Measurements from ENCODE around the gene DNAJB8.

GRCh38 chr3:128489927-128490649 lies 23.4 kb upstream of the DNAJB8 start:
- TF ChIP-seq CTCF (IDR thresholded peaks at IDR 0.05) (no peak), POLR2A (IDR thresholded peaks at IDR 0.05) (no peak)
